Testis (tissue), 3 donors: ENCODE results near the gene MMAB. TPM values are rescaled to one million over a fixed set of nuclear protein-coding genes. Genes with fewer than 3 reads are reported as not detected.

Experiments
- DNase-seq: peaks from one replicate; pipeline ENCODE4 v3.0.0-alpha.2; 2019
- H3K27ac ChIP-seq, 2 donors: fragments of 200-600 bp; sonication (generic); one replicate each; pipeline ENCODE4 v1.5.1; 2019
- H3K27me3 ChIP-seq: fragments of 200-600 bp; sonication (generic); one replicate; pipeline ENCODE4 v1.5.1; 2019
- H3K36me3 ChIP-seq: fragments of 200-600 bp; sonication (generic); one replicate; pipeline ENCODE4 v1.5.1; 2017; ENCODE audit warnings: low read depth; ENCODE audit errors: missing control alignments
- H3K4me1 ChIP-seq: fragments of 200-600 bp; sonication (generic); one replicate; pipeline ENCODE4 v1.5.1; 2019
- H3K4me3 ChIP-seq, 2 donors: fragments of 200-600 bp; sonication (generic); one replicate each; pipeline ENCODE4 v1.5.1; 2017 to 2019
- H3K9me3 ChIP-seq: fragments of 200-600 bp; sonication (generic); one replicate; pipeline ENCODE4 v1.5.1; 2017
- POLR2A ChIP-seq: fragments of 450-650 bp; IDR thresholded peaks from one replicate; pipeline ENCODE4 v1.6.1; 2017; ENCODE audit warnings: antibody characterized with exemption, mild to moderate bottlenecking, moderate library complexity
- WGBS, 2 donors: methylation state at CpG; one replicate each; pipeline ENCODE4 v1.1.5; 2018; 5-methylcytosine and 5-hydroxymethylcytosine counted together
- intact Hi-C: fragments of 100-400 bp; cut with DNase I; formaldehyde crosslinking; loops from one replicate; pipeline ENCODE4 v1.15.1; 2023; ENCODE audit warnings: low total_unique reads
- polyA plus RNA-seq: library from polyadenylated mRNA; stranded (reverse); fragments of 350-450 nt; fragmentation: Illumina TruSeq; extraction: RNeasy Lipid Tissue Mini Kit (QIAGEN cat#74804); gene quantifications from one replicate; pipeline ENCODE4 v1.2.3, GENCODE V29; 2014; ENCODE audit warnings: low read depth, low replicate concordance; ENCODE audit not compliant: insufficient read depth
- total RNA-seq, 2 donors: library from RNA; depleted of rRNA; stranded (reverse); fragments of >200 nt; gene quantifications; one replicate each; pipeline ENCODE4 v1.2.3, GENCODE V29; 2016
- TF ChIP-seq, protein P1 (sequence below), 3 experiments: fragments of 450-650 bp in 2 of 3; fragments of 200-600 bp in 1 of 3; sonication (generic) in 1 of 3; IDR thresholded peaks; one replicate each; pipeline ENCODE4 v1.5.1; 2016 to 2019; ENCODE audit warnings: antibody characterized with exemption in 3 of 3, mild to moderate bottlenecking in 2 of 3, moderate library complexity in 1 of 3

The MMAB gene
- total and polyA plus RNA-seq, 3 donors from 2014 or later = 23.6 to 45.2 (median 26.4) TPM

DNA sequence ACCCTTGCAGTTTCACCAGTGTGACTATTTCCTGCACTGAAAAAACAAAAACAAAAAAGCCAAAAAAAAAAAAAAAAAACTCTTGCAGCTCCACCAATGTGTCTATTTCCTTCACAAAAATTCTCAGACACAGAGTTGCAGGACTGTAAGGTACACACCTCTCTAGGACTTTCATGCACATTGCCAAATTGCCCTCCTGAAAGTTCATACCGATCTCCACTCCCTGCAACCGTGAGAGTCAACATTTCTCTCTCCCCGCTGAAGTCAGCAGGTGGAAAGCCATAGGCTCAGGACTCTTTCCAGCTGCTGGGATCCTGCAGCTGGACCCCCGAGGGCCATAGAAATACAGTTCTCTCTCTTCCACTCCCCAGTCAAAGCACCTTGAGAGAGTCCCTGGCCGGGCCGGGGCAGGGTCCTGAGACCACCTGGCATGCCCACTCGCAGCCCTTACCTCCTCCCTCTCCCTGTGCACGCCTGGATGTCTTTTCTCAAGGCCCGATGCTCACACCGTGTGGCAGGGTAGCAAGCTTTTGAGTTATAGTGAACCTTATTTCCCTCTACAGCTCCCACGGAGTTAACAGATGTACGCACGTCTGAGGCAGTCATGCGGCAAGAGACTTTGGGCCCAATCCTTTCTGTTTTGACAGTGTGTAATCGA is 23.6 kb downstream of the MMAB start:
- intact Hi-C loops = no loop called here
- Histone ChIP-seq H3K9me3 (no peaks in the 10 kb centered on the region), H3K4me1 (peaks cover 3% of the 10 kb centered on the region), H3K4me3 (no peak overlapping the region), H3K27me3 (no peaks in the 10 kb centered on the region), H3K36me3 (no peaks in the 10 kb centered on the region), H3K27ac (no peak overlapping the region)
- TF ChIP-seq, protein P1, sequence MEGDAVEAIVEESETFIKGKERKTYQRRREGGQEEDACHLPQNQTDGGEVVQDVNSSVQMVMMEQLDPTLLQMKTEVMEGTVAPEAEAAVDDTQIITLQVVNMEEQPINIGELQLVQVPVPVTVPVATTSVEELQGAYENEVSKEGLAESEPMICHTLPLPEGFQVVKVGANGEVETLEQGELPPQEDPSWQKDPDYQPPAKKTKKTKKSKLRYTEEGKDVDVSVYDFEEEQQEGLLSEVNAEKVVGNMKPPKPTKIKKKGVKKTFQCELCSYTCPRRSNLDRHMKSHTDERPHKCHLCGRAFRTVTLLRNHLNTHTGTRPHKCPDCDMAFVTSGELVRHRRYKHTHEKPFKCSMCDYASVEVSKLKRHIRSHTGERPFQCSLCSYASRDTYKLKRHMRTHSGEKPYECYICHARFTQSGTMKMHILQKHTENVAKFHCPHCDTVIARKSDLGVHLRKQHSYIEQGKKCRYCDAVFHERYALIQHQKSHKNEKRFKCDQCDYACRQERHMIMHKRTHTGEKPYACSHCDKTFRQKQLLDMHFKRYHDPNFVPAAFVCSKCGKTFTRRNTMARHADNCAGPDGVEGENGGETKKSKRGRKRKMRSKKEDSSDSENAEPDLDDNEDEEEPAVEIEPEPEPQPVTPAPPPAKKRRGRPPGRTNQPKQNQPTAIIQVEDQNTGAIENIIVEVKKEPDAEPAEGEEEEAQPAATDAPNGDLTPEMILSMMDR (IDR thresholded peaks at IDR 0.05) = no peak
- TF ChIP-seq POLR2A = no peak
- WGBS, 2 donors = 50 to 55% methylated on average over 13 to 15 of the region's 15 CpGs
- no peak for DNase-seq

DNA sequence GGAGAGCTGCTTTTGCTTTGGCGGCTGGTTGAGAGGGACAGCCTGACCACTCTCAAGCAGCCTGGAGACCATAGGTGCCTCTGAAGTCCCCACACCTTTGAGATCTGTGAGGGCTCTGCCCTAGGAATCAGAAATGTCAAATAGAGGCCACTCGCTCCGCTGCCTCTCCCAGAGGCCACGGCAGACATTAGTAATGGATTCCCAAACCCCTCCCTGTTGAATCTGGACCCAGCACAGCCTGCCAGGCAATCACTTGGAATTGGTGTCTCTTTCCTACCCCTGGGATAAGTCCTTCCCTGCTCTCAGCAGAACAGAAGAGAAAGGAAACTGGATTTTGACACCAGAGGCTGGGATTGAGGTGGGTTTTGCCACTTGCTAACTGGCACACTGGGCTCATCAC is 25.0 kb downstream of the MMAB start:
- no peak overlapping the region for H3K4me3 ChIP-seq
- intact Hi-C loops = no loop called here
- no peak overlapping the region for H3K27ac ChIP-seq
- no peaks in the 10 kb centered on the region for H3K4me1 ChIP-seq
- DNase-seq = no peak
- no peaks in the 10 kb centered on the region for H3K9me3 ChIP-seq
- no peaks in the 10 kb centered on the region for H3K36me3 ChIP-seq
- TF ChIP-seq, protein P1 (IDR thresholded peaks at IDR 0.05) = no peak
- TF ChIP-seq POLR2A = no peak
- WGBS, 2 donors = 90 to 94% methylated on average over 3 to 4 of the region's 4 CpGs
- no peaks in the 10 kb centered on the region for H3K27me3 ChIP-seq

DNA sequence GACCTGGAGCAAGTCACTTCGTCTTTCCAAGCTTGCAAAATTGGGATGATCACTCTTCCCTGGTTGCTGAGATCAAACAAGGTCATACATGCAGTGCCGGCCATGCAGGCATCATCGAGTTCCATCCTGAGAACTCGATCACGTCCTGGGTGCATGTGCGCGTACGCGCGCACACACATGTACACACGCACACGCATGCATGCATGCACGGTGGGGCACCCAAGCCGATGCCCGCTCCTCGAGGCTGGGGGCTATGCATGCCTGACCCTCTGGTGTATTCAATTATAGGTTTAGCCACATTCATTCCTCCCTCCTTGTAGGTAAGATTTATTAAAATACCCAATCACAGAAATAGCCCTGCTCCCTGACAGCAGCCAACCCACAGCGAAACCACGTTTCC is 26.0 kb downstream of the MMAB start:
- intact Hi-C loops = no loop called here
- TF ChIP-seq POLR2A = no peak
- TF ChIP-seq, protein P1 (IDR thresholded peaks at IDR 0.05) = no peak
- Histone ChIP-seq H3K9me3 (no peaks in the 10 kb centered on the region), H3K36me3 (no peaks in the 10 kb centered on the region), H3K27me3 (no peaks in the 10 kb centered on the region), H3K27ac (no peak overlapping the region), H3K4me1 (no peaks in the 10 kb centered on the region), H3K4me3 (no peak overlapping the region)
- 88 to 92% methylated on average over 17 to 18 of the region's 18 CpGs for WGBS, 2 donors
- no peak for DNase-seq

DNA sequence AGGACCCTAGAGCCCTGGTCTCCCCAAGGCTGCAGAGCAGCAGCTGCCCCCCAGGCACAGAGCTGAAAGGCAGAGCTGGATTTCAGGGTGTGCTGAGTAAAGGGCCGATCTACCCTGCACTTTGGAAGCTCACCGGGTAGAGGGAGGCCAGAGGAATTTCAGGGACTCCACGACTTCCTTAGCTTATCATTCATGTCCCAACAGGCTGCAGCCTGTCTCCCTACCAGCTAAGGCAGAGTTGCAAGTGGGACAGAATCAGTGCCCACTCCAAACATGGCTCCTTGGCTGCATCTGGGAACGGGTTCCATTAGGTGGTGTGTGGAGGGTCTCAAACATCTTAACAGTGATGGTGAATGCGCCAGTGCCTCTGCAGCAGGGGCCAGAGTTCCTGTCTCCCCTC is 27.5 kb downstream of the MMAB start:
- DNase-seq = no peak
- H3K27ac ChIP-seq = no peak overlapping the region
- H3K36me3 ChIP-seq = no peaks in the 10 kb centered on the region
- WGBS, 2 donors = 62 to 70% methylated on average over 4 to 5 of the region's 5 CpGs
- TF ChIP-seq POLR2A = no peak
- TF ChIP-seq, protein P1 (IDR thresholded peaks at IDR 0.05) = no peak
- no peaks in the 10 kb centered on the region for H3K27me3 ChIP-seq
- intact Hi-C loops = no loop called here
- H3K4me3 ChIP-seq = no peak overlapping the region
- H3K4me1 ChIP-seq = peaks cover 12% of the 10 kb centered on the region
- H3K9me3 ChIP-seq = no peaks in the 10 kb centered on the region

DNA sequence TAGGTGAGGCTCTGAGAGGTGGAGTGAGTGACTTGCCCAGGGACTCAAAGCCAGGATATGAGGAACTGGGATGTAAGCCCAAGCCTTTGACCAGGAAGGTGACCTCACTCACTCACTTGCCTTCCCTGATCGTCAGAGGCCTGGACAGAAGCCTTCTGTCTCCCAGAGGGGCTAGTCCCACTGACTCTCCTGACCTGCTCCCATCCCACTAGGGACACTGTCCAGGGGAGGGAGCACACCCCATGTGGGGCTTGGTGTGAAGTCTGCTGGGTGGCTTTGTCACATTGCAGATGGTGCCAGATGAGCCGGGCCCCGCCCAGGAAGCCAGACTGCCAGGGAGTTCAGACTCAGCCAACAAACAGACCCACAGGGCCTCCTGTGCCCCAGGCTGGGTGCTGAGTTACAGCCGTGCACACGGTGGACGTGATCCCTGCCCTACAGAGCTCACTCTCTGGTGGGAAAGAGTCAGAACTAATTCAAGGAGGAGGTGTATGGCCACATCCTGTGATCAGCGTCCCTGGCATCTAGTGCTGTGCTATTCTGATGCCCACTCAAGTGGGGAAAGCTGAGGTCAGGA is 28.3 kb downstream of the MMAB start:
- H3K27me3 ChIP-seq = no peaks in the 10 kb centered on the region
- no peak overlapping the region for H3K4me3 ChIP-seq
- 78 to 92% methylated on average over 2 to 7 of the region's 7 CpGs for WGBS, 2 donors
- intact Hi-C loops = no loop called here
- TF ChIP-seq POLR2A = no peak
- TF ChIP-seq, protein P1 (IDR thresholded peaks at IDR 0.05) = no peak
- H3K9me3 ChIP-seq = no peaks in the 10 kb centered on the region
- H3K4me1 ChIP-seq = peaks cover 18% of the 10 kb centered on the region
- no peak overlapping the region for H3K27ac ChIP-seq
- no peaks in the 10 kb centered on the region for H3K36me3 ChIP-seq
- DNase-seq = no peak
